ENCODE data around the gene AFF3.

- TF ChIP-seq, protein P1, sequence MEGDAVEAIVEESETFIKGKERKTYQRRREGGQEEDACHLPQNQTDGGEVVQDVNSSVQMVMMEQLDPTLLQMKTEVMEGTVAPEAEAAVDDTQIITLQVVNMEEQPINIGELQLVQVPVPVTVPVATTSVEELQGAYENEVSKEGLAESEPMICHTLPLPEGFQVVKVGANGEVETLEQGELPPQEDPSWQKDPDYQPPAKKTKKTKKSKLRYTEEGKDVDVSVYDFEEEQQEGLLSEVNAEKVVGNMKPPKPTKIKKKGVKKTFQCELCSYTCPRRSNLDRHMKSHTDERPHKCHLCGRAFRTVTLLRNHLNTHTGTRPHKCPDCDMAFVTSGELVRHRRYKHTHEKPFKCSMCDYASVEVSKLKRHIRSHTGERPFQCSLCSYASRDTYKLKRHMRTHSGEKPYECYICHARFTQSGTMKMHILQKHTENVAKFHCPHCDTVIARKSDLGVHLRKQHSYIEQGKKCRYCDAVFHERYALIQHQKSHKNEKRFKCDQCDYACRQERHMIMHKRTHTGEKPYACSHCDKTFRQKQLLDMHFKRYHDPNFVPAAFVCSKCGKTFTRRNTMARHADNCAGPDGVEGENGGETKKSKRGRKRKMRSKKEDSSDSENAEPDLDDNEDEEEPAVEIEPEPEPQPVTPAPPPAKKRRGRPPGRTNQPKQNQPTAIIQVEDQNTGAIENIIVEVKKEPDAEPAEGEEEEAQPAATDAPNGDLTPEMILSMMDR (IDR thresholded peaks at IDR 0.05; ENCODE audit: extremely low read depth in 1 of 2, insufficient read depth in 1 of 2, low read depth in 1 of 2, low read length in 2 of 2): no peak
- TF ChIP-seq POLR2A (IDR thresholded peaks at IDR 0.05; ENCODE audit: low read depth, low read length): no peak
- TF ChIP-seq POLR2AphosphoS5 (IDR thresholded peaks at IDR 0.05; ENCODE audit: insufficient read depth, low read depth, low read length): no peak
- TF ChIP-seq, protein P2, sequence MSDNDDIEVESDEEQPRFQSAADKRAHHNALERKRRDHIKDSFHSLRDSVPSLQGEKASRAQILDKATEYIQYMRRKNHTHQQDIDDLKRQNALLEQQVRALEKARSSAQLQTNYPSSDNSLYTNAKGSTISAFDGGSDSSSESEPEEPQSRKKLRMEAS (IDR thresholded peaks at IDR 0.05; ENCODE audit: insufficient read depth, insufficient read length): no peak
- no peak for TF ChIP-seq EZH2 (IDR thresholded peaks at IDR 0.05; ENCODE audit: borderline replicate concordance, low read depth, low read length, severe bottlenecking)
- TF ChIP-seq FOS (IDR thresholded peaks at IDR 0.05; ENCODE audit: borderline replicate concordance, insufficient read depth, low read length): no peak
- TF ChIP-seq MYC (IDR thresholded peaks at IDR 0.05; ENCODE audit: low read depth, low read length): no peak
Observed at GRCh38 chr2:99980176-99980575, 162.2 kb downstream of the AFF3 start.
